Measurements from ENCODE around the gene UBA52.

UBA52 gene

GRCh38 chr19:18601875-18602274 is 30.2 kb downstream of the UBA52 start:
- DNase-seq (ENCODE audit: low read depth in 1 of 2, low spot score in 1 of 2), result no peak
- Histone ChIP-seq H3K4me3 (replicated peaks; ENCODE audit: insufficient read depth, low read length) (no peak overlapping the region), H3K27me3 (ENCODE audit: insufficient read depth, poor library complexity, severe bottlenecking) (peaks cover 34% of the 10 kb centered on the region), H3K27ac (replicated peaks) (no peak overlapping the region)
- TF ChIP-seq SPI1 (IDR thresholded peaks at IDR 0.05; ENCODE audit: borderline replicate concordance, low read depth) (no peak), GABPA (IDR thresholded peaks at IDR 0.05; ENCODE audit: low read depth) (no peak), CTCF (IDR thresholded peaks at IDR 0.05; ENCODE audit: insufficient read depth, low read length) (no peak), REST (IDR thresholded peaks at IDR 0.05; ENCODE audit: insufficient replicate concordance, low read depth) (no peak), POLR2AphosphoS5 (IDR thresholded peaks at IDR 0.05; ENCODE audit: low read depth) (no peak)

- TF ChIP-seq GABPA (IDR thresholded peaks at IDR 0.05; ENCODE audit: low read depth) (no peak), CTCF (IDR thresholded peaks at IDR 0.05; ENCODE audit: insufficient read depth, low read length) (no peak), SPI1 (IDR thresholded peaks at IDR 0.05; ENCODE audit: borderline replicate concordance, low read depth) (no peak), REST (IDR thresholded peaks at IDR 0.05; ENCODE audit: insufficient replicate concordance, low read depth) (no peak)
- no peak overlapping the region for H3K27ac ChIP-seq (replicated peaks)
- H3K4me3 ChIP-seq (replicated peaks; ENCODE audit: insufficient read depth, low read length), result no peak overlapping the region
- H3K27me3 ChIP-seq (ENCODE audit: insufficient read depth, poor library complexity, severe bottlenecking), result peaks cover 47% of the 10 kb centered on the region
- peak in 1 of 2 experiments; percentile 26 for DNase-seq (ENCODE audit: low read depth in 1 of 2, low spot score in 1 of 2)
Measured at GRCh38 chr19:18603255-18603957, 31.7 kb downstream of the UBA52 start.

- no peak for DNase-seq (ENCODE audit: low read depth in 1 of 2, low spot score in 1 of 2)
- Histone ChIP-seq H3K27ac (replicated peaks) (no peak overlapping the region), H3K27me3 (ENCODE audit: insufficient read depth, poor library complexity, severe bottlenecking) (peaks cover 53% of the 10 kb centered on the region), H3K4me3 (replicated peaks; ENCODE audit: insufficient read depth, low read length) (no peak overlapping the region)
- no peak for TF ChIP-seq REST (IDR thresholded peaks at IDR 0.05; ENCODE audit: insufficient replicate concordance, low read depth)
- no peak for TF ChIP-seq POLR2AphosphoS5 (IDR thresholded peaks at IDR 0.05; ENCODE audit: low read depth)
- no peak for TF ChIP-seq CTCF (IDR thresholded peaks at IDR 0.05; ENCODE audit: insufficient read depth, low read length)
- TF ChIP-seq GABPA (IDR thresholded peaks at IDR 0.05; ENCODE audit: low read depth), result no peak
- TF ChIP-seq SPI1 (IDR thresholded peaks at IDR 0.05; ENCODE audit: borderline replicate concordance, low read depth), result no peak
Measured at GRCh38 chr19:18603958-18604819, 32.5 kb downstream of the UBA52 start.

Data from HL-60 (cell line).